ENCODE data around the gene CDC37L1.

CDC37L1 gene

DNA sequence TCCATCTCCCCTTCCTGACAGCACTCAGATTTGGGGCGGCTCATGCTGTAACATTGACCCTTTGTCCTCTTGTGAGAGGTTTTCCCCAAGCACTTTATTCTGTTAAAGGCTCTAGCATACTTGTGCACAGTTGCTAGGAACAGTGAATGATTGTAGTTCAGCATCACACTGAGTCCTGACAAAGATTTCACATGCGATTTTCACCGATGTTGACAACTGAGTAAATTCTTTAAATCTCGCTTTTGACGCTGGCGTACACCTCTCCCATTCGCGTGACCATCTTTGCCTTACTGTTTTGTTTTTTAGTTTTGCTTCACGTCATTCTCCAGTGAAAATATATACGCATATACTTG lies 780 bp downstream of the CDC37L1 start:
- peak; percentile 35 for DNase-seq (ENCODE audit: low read depth, low spot score)
- TF ChIP-seq, protein P1, sequence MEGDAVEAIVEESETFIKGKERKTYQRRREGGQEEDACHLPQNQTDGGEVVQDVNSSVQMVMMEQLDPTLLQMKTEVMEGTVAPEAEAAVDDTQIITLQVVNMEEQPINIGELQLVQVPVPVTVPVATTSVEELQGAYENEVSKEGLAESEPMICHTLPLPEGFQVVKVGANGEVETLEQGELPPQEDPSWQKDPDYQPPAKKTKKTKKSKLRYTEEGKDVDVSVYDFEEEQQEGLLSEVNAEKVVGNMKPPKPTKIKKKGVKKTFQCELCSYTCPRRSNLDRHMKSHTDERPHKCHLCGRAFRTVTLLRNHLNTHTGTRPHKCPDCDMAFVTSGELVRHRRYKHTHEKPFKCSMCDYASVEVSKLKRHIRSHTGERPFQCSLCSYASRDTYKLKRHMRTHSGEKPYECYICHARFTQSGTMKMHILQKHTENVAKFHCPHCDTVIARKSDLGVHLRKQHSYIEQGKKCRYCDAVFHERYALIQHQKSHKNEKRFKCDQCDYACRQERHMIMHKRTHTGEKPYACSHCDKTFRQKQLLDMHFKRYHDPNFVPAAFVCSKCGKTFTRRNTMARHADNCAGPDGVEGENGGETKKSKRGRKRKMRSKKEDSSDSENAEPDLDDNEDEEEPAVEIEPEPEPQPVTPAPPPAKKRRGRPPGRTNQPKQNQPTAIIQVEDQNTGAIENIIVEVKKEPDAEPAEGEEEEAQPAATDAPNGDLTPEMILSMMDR (IDR thresholded peaks at IDR 0.05; ENCODE audit: low read depth, low read length), result no peak
- peak overlapping the region; percentile 94 for H3K4me3 ChIP-seq (ENCODE audit: low read depth, low read length)
- in situ Hi-C loops (cut with HindIII; ENCODE audit: low sequenced_read_pairs), result no loop called here

DNA sequence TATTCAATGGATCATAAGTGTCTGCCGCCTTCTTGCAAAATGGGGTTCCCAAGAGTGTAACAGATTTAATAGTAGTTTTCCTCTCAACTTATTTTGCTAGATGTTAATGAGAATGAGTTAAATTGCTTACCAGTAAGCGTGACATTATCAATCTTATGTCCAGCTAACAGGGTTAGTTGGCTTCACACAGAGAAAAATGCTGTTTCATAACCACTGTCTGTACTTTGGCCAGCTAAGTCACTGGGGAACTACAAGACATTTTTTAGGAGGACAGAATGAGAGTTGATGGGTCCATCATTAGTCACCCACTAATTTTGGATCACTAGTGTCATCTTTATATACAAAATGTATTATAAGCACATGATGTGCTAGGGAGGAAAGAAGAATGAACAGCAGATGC lies 1.4 kb downstream of the CDC37L1 start:
- no peak for DNase-seq (ENCODE audit: low read depth, low spot score)
- TF ChIP-seq, protein P1 (IDR thresholded peaks at IDR 0.05; ENCODE audit: low read depth, low read length), result no peak
- H3K4me3 ChIP-seq (ENCODE audit: low read depth, low read length), result peak overlapping the region; percentile 94
- in situ Hi-C loops (cut with HindIII; ENCODE audit: low sequenced_read_pairs), result no loop called here

DNA sequence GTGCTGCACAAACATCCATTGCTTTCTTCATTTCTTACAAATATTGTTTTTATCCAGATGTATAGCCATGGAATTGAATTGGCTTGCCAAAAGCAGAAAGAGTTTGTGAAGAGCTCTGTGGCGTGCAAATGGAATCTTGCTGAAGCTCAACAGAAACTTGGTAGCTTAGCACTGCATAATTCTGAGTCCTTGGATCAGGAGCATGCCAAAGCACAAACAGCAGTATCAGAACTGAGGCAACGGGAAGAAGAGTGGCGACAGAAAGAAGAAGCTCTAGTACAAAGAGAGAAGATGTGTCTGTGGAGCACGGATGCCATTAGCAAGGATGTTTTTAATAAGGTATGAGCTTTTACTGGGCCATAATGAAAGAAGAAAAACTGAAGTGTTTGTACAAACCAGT lies 5.5 kb downstream of the CDC37L1 start:
- DNase-seq (ENCODE audit: low read depth, low spot score), result no peak
- TF ChIP-seq, protein P1 (IDR thresholded peaks at IDR 0.05; ENCODE audit: low read depth, low read length), result no peak
- in situ Hi-C loops (cut with HindIII; ENCODE audit: low sequenced_read_pairs), result no loop called here
- H3K4me3 ChIP-seq (ENCODE audit: low read depth, low read length), result no peak overlapping the region

DNA sequence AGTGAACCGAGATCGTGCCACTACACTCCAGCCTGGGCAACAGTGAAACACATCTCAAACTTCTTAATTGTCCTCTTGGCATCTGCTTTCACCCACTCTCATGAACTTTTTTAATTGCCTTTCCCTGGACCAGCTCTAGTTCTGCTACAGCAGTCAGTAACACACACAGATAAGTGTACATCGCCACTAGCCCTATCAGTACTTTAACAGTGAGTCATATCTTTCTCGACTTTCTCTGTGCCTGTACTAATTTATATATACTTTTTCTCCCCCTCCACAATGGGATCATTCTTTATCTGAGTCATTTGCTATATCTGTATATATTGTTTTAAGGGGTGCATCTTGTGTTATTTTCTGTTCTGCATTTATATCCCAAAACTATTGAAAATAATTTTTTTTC lies 6.7 kb downstream of the CDC37L1 start:
- TF ChIP-seq, protein P1 (IDR thresholded peaks at IDR 0.05; ENCODE audit: low read depth, low read length), result no peak
- no peak overlapping the region for H3K4me3 ChIP-seq (ENCODE audit: low read depth, low read length)
- no peak for DNase-seq (ENCODE audit: low read depth, low spot score)
- in situ Hi-C loops (cut with HindIII; ENCODE audit: low sequenced_read_pairs), result no loop called here

DNA sequence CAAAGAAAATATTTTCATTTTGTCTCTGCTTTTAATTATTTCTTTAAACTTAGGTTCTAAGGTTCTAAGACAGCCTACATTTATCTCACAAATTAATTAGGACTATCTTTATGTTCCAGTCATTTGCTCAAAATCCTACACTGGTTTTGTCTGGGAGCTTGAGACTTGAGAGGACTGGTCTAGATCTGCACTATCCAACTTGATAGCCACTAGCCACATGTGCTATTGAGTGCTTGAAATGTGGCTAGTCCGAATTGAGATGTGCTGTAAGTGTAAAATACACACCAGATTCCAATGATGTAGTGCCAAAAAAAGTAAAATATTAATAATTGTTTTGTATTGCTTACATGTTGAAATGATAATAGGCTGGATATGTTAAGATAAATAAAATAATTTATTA lies 7.2 kb downstream of the CDC37L1 start:
- TF ChIP-seq, protein P1 (IDR thresholded peaks at IDR 0.05; ENCODE audit: low read depth, low read length), result no peak
- H3K4me3 ChIP-seq (ENCODE audit: low read depth, low read length), result no peak overlapping the region
- in situ Hi-C loops (cut with HindIII; ENCODE audit: low sequenced_read_pairs), result no loop called here
- DNase-seq (ENCODE audit: low read depth, low spot score), result no peak

DNA sequence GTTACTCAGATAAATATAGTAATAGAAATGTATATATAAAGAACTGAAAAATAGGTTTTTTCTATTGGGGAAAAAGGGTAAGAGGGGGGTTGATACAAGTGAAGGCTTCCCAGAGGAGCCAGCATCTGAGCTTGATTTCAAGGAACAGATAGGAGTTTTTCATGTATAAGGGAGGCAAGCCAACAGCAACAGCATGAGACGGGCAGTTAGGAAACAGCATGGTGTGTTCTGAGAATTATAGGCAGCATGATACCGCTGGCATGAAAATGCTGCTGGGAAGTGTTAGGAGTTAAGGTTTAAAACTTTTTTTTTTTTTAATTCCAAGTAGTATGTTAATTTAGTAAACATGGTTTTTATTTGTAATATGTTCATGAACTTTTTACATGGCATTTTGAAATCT lies 9.7 kb downstream of the CDC37L1 start:
- in situ Hi-C loops (cut with HindIII; ENCODE audit: low sequenced_read_pairs), result no loop called here
- H3K4me3 ChIP-seq (ENCODE audit: low read depth, low read length), result no peak overlapping the region
- DNase-seq (ENCODE audit: low read depth, low spot score), result no peak
- TF ChIP-seq, protein P1 (IDR thresholded peaks at IDR 0.05; ENCODE audit: low read depth, low read length), result no peak

DNA sequence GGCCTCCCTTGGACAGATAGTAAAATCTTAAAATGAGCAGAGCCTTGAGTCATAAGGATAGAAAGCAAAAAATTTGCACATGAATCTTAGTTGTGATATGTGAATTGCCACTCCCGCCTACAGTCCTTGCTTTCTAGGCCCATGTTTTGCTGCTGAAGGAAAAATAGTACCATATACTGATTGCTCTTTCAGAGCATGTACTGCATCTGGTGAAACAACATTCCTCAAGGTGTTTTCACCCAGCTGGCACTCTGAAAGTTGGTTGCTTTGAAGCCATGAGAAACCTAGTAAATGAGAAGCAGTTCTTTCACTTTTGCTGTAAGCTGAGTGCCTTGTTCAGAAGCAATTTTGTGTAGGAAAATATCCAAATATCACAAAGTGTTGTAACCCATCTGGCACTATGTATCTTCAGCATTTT lies 10.3 kb downstream of the CDC37L1 start:
- H3K4me3 ChIP-seq (ENCODE audit: low read depth, low read length), result no peak overlapping the region
- TF ChIP-seq, protein P1 (IDR thresholded peaks at IDR 0.05; ENCODE audit: low read depth, low read length), result no peak
- in situ Hi-C loops (cut with HindIII; ENCODE audit: low sequenced_read_pairs), result no loop called here
- no peak for DNase-seq (ENCODE audit: low read depth, low spot score)
